Loucy (cell line): Measurements from ENCODE around the gene CLMP.

Source experiments
- H2AFZ ChIP-seq: fragments of 200-600 bp; sonication (generic); 2 replicates; pipeline ENCODE4 v1.6.0; 2016; ENCODE audit warnings: antibody characterized with exemption, mild to moderate bottlenecking, low read length, moderate library complexity
- H3F3A ChIP-seq: fragments of 200-600 bp; 2 replicates; pipeline ENCODE4 v1.6.0; 2016; ENCODE audit warnings: antibody characterized with exemption, low read depth, mild to moderate bottlenecking
- H3K27me3 ChIP-seq: fragments of 200-600 bp; sonication (generic); 2 replicates; pipeline ENCODE4 v1.6.1; 2014; ENCODE audit warnings: low read length, mild to moderate bottlenecking; ENCODE audit not compliant: insufficient read depth, poor library complexity, severe bottlenecking
- H3K36me3 ChIP-seq: fragments of 200-600 bp; sonication (generic); 2 replicates; pipeline ENCODE4 v1.6.1; 2016; ENCODE audit warnings: low read length; ENCODE audit not compliant: insufficient read depth
- H3K4me1 ChIP-seq: fragments of 200-600 bp; sonication (generic); 2 replicates; pipeline ENCODE4 v1.5.1; 2014; ENCODE audit warnings: low read length, mild to moderate bottlenecking; ENCODE audit not compliant: insufficient read depth, poor library complexity, severe bottlenecking
- H3K4me2 ChIP-seq: fragments of 200-600 bp; sonication (generic); 2 replicates; pipeline ENCODE4 v1.6.0; 2014; ENCODE audit warnings: antibody characterized with exemption, low read length, low read depth, mild to moderate bottlenecking; ENCODE audit not compliant: poor library complexity, severe bottlenecking
- H3K4me3 ChIP-seq: fragments of 200-600 bp; sonication (generic); 2 replicates; pipeline ENCODE4 v1.5.1; 2014; ENCODE audit warnings: low read length, mild to moderate bottlenecking, mixed read lengths; ENCODE audit not compliant: poor library complexity, severe bottlenecking
- H3K79me2 ChIP-seq: fragments of 200-600 bp; sonication (generic); 2 replicates; pipeline ENCODE4 v1.6.1; 2014; ENCODE audit warnings: low read length; ENCODE audit not compliant: insufficient read depth
- H3K9ac ChIP-seq: fragments of 200-600 bp; sonication (generic); 2 replicates; pipeline ENCODE4 v1.6.0; 2014; ENCODE audit warnings: mild to moderate bottlenecking, low read depth, low read length, moderate library complexity; ENCODE audit not compliant: poor library complexity, severe bottlenecking
- H3K9me2 ChIP-seq: fragments of 200-600 bp; sonication (generic); replicated peaks from 2 replicates; pipeline ENCODE4 v1.6.1; 2016; ENCODE audit warnings: low read depth, low read length, mixed read lengths
- H3K9me3 ChIP-seq: fragments of 200-600 bp; sonication (generic); 2 replicates; pipeline ENCODE4 v1.6.1; 2014; ENCODE audit warnings: mild to moderate bottlenecking, antibody characterized with exemption, low read length, low read depth; ENCODE audit not compliant: insufficient read depth
- H4K20me1 ChIP-seq: fragments of 200-600 bp; sonication (generic); 2 replicates; pipeline ENCODE4 v1.6.0; 2014; ENCODE audit warnings: antibody characterized with exemption, low read length, mild to moderate bottlenecking; ENCODE audit not compliant: insufficient read depth, poor library complexity, severe bottlenecking
- EZH2phosphoT487 ChIP-seq: fragments of 200-600 bp; IDR thresholded peaks from 2 replicates; pipeline ENCODE4 v1.6.1; 2018; ENCODE audit warnings: antibody characterized with exemption, mild to moderate bottlenecking, moderate library complexity, borderline replicate concordance
- TF ChIP-seq, protein P1 (sequence below): fragments of 200-600 bp; sonication (generic); conservative IDR thresholded peaks from 2 replicates; pipeline ENCODE4 v1.5.1; 2014; ENCODE audit warnings: mild to moderate bottlenecking, antibody characterized with exemption, low read length

The CLMP gene

DNA sequence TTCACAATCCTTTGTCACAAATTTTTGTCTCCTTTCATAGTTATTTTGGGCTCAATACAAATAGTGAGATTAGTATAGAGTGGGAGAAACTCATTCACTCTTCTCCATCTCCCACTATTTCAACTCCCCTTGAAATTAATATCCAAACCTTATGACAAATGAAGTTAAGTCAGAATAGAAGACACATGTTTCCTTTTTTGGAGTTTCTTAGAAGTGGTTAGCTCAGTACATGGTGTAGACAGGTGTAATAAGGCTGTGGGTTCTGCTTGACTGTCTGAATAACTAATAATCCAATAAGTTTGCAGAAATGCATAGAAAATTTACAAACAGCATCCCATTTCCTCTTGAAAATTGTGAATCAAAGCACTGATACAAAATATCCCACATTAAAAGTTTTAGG lies 122.3 kb downstream of the CLMP start:
- TF ChIP-seq, protein P1, sequence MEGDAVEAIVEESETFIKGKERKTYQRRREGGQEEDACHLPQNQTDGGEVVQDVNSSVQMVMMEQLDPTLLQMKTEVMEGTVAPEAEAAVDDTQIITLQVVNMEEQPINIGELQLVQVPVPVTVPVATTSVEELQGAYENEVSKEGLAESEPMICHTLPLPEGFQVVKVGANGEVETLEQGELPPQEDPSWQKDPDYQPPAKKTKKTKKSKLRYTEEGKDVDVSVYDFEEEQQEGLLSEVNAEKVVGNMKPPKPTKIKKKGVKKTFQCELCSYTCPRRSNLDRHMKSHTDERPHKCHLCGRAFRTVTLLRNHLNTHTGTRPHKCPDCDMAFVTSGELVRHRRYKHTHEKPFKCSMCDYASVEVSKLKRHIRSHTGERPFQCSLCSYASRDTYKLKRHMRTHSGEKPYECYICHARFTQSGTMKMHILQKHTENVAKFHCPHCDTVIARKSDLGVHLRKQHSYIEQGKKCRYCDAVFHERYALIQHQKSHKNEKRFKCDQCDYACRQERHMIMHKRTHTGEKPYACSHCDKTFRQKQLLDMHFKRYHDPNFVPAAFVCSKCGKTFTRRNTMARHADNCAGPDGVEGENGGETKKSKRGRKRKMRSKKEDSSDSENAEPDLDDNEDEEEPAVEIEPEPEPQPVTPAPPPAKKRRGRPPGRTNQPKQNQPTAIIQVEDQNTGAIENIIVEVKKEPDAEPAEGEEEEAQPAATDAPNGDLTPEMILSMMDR: no peak
- TF ChIP-seq EZH2phosphoT487: no peak
- Histone ChIP-seq H4K20me1 (no peaks in the 10 kb centered on the region), H3K4me2 (no peak overlapping the region), H2AFZ (no peak overlapping the region), H3F3A (no peaks in the 10 kb centered on the region), H3K4me1 (peaks cover 8% of the 10 kb centered on the region), H3K27me3 (no peaks in the 10 kb centered on the region), H3K36me3 (no peaks in the 10 kb centered on the region), H3K4me3 (no peak overlapping the region), H3K9ac (no peak overlapping the region), H3K79me2 (no peaks in the 10 kb centered on the region), H3K9me2 (no peaks in the 10 kb centered on the region), H3K9me3 (no peaks in the 10 kb centered on the region)

DNA sequence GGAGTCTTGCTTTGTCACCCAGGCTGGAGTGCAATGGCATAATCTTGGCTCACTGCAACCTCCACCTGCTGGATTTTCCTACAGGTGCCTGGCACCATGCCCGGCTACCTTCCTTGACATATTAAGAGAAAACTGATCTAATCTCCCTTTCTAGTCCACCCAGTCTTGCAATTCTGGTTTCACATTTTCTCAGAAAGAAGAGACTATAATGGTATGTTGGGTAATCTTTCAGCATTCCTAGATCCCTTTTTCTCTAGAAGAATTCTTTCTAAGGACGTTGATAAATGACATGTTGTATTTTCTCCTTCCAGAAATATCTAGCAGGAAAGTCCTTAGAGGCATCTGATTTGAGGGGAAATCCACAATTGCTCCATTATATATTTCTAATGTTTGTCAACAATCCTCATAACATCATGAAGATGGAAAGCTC lies 122.7 kb downstream of the CLMP start:
- Histone ChIP-seq H3K4me3 (no peak overlapping the region), H3K9ac (no peak overlapping the region), H3K4me1 (peaks cover 8% of the 10 kb centered on the region), H3K4me2 (no peak overlapping the region), H3K9me2 (no peaks in the 10 kb centered on the region), H4K20me1 (no peaks in the 10 kb centered on the region), H3K79me2 (no peaks in the 10 kb centered on the region), H3K9me3 (no peaks in the 10 kb centered on the region), H3F3A (no peaks in the 10 kb centered on the region), H3K27me3 (no peaks in the 10 kb centered on the region), H2AFZ (no peak overlapping the region), H3K36me3 (no peaks in the 10 kb centered on the region)
- TF ChIP-seq EZH2phosphoT487: no peak
- TF ChIP-seq, protein P1: no peak

DNA sequence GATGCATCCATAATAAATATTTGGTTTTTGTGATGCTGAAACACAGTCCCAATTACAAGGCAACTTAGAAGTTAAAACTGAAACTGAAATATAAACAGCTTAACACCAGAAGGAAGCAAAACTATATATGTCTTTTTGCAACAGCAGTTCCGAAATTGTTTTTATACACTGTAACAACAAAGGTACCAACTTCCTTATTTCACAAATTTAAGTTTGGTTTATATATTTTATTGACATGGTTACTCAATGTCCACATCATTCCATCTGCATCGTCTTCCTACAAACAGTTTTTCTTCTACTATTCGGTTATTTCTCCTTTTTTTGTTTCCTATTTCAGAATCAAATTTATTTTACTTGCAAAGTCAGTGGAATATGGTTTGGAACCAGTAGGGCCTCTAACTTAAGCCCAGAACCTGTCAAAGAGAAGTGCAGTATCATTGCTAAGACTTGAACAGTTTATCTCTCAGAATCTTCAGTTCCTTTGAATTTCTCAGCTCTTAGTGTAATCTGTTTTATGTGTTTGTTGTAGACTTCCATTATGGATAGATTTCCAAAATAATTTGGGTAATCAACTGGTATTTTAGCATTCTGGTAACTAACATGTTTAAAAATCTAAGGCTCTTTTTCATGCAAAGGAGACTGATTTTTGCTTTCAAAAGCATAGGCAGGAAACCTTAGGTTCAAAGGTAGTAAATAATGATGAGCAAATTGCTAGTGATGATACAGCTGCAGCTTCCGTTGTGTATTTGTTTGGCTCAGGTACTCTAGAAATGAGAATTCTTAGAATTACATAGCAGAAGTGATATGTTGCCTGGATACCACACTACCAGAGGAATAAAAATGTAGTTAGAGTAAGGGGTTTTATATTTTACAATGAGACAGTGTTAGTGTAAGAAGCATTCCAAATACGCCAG lies 124.9 kb downstream of the CLMP start:
- TF ChIP-seq EZH2phosphoT487: no peak
- TF ChIP-seq, protein P1: no peak
- no peaks in the 10 kb centered on the region for H3K9me2 ChIP-seq
- no peaks in the 10 kb centered on the region for H3K36me3 ChIP-seq
- H3K27me3 ChIP-seq: no peaks in the 10 kb centered on the region
- no peaks in the 10 kb centered on the region for H3F3A ChIP-seq
- H3K9me3 ChIP-seq: no peaks in the 10 kb centered on the region
- no peak overlapping the region for H3K9ac ChIP-seq
- H3K4me1 ChIP-seq: peaks cover 11% of the 10 kb centered on the region
- H3K4me2 ChIP-seq: peak overlapping the region; percentile 29
- H3K4me3 ChIP-seq: no peak overlapping the region
- H2AFZ ChIP-seq: no peak overlapping the region
- H3K79me2 ChIP-seq: peaks cover 11% of the 10 kb centered on the region; the same call in 1 of the 2 replicates
- H4K20me1 ChIP-seq: no peaks in the 10 kb centered on the region
